ENCODE measurements around the gene GPR161. TPM values are rescaled to one million over a fixed set of nuclear protein-coding genes. Genes with fewer than 3 reads are reported as not detected.

The GPR161 gene
- total and polyA plus RNA-seq, 2 experiments from 2014 or later = 7.9 to 11.6 TPM

GRCh38 chr1:168106274-168106673 is 30.5 kb downstream of the GPR161 start:
- Mint-ChIP-seq H3K4me3 (no peak overlapping the region), H3K4me1 (peaks cover 18% of the 10 kb centered on the region), H3K27me3 (ENCODE audit: insufficient read depth, low read depth, poor library complexity) (peaks cover 8% of the 10 kb centered on the region), H3K27ac (no peak overlapping the region), H3K36me3 (ENCODE audit: low read depth) (no peaks in the 10 kb centered on the region), H3K9me3 (no peaks in the 10 kb centered on the region)
- Histone ChIP-seq H2AFZ (no peak overlapping the region), H3K4me3 (no peak overlapping the region), H4K20me1 (replicated peaks; ENCODE audit: insufficient read depth) (no peaks in the 10 kb centered on the region), H3K4me1 (ENCODE audit: insufficient read depth) (no peaks in the 10 kb centered on the region), H3K79me2 (replicated peaks; ENCODE audit: insufficient read depth) (no peaks in the 10 kb centered on the region), H3K9me2 (ENCODE audit: insufficient read depth) (no peaks in the 10 kb centered on the region), H3K27me3 (ENCODE audit: insufficient read depth) (no peaks in the 10 kb centered on the region), H3K4me2 (no peak overlapping the region), H3K36me3 (ENCODE audit: insufficient read depth) (no peaks in the 10 kb centered on the region), H3K27ac (ENCODE audit: low read depth) (no peak overlapping the region), H3F3A (replicated peaks; ENCODE audit: low read depth) (no peaks in the 10 kb centered on the region)
- no peak for TF ChIP-seq EZH2 (IDR thresholded peaks at IDR 0.05; ENCODE audit: low read depth, unreplicated experiment)
- TF ChIP-seq ZNF331 (CRISPR knock-in tag; IDR thresholded peaks at IDR 0.05; ENCODE audit: low read depth) = no peak
- TF ChIP-seq, protein P1, sequence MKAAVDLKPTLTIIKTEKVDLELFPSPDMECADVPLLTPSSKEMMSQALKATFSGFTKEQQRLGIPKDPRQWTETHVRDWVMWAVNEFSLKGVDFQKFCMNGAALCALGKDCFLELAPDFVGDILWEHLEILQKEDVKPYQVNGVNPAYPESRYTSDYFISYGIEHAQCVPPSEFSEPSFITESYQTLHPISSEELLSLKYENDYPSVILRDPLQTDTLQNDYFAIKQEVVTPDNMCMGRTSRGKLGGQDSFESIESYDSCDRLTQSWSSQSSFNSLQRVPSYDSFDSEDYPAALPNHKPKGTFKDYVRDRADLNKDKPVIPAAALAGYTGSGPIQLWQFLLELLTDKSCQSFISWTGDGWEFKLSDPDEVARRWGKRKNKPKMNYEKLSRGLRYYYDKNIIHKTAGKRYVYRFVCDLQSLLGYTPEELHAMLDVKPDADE (IDR thresholded peaks at IDR 0.05) = no peak
- TF ChIP-seq EZH2phosphoT487 (IDR thresholded peaks at IDR 0.05; ENCODE audit: unreplicated experiment) = no peak
- TF ChIP-seq, protein P2, sequence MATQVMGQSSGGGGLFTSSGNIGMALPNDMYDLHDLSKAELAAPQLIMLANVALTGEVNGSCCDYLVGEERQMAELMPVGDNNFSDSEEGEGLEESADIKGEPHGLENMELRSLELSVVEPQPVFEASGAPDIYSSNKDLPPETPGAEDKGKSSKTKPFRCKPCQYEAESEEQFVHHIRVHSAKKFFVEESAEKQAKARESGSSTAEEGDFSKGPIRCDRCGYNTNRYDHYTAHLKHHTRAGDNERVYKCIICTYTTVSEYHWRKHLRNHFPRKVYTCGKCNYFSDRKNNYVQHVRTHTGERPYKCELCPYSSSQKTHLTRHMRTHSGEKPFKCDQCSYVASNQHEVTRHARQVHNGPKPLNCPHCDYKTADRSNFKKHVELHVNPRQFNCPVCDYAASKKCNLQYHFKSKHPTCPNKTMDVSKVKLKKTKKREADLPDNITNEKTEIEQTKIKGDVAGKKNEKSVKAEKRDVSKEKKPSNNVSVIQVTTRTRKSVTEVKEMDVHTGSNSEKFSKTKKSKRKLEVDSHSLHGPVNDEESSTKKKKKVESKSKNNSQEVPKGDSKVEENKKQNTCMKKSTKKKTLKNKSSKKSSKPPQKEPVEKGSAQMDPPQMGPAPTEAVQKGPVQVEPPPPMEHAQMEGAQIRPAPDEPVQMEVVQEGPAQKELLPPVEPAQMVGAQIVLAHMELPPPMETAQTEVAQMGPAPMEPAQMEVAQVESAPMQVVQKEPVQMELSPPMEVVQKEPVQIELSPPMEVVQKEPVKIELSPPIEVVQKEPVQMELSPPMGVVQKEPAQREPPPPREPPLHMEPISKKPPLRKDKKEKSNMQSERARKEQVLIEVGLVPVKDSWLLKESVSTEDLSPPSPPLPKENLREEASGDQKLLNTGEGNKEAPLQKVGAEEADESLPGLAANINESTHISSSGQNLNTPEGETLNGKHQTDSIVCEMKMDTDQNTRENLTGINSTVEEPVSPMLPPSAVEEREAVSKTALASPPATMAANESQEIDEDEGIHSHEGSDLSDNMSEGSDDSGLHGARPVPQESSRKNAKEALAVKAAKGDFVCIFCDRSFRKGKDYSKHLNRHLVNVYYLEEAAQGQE (IDR thresholded peaks at IDR 0.05; ENCODE audit: unreplicated experiment) = no peak
- TF ChIP-seq POLR2AphosphoS5 (IDR thresholded peaks at IDR 0.05; ENCODE audit: low read depth) = no peak
- TF ChIP-seq ZNF462 (CRISPR knock-in tag; IDR thresholded peaks at IDR 0.05) = no peak
- TF ChIP-seq ZNF114 (CRISPR knock-in tag; IDR thresholded peaks at IDR 0.05) = no peak
- TF ChIP-seq CTCF (conservative IDR thresholded peaks at IDR 0.05; ENCODE audit: low read depth in 2 of 2) = no peak
- TF ChIP-seq CREB1 (CRISPR knock-in tag; IDR thresholded peaks at IDR 0.05; ENCODE audit: low read depth) = no peak
- no peak for TF ChIP-seq JUNB (IDR thresholded peaks at IDR 0.05; ENCODE audit: unreplicated experiment)
- no peak for TF ChIP-seq NANOG (IDR thresholded peaks at IDR 0.05; ENCODE audit: borderline replicate concordance)
- no peak for TF ChIP-seq STAT1 (IDR thresholded peaks at IDR 0.05; ENCODE audit: unreplicated experiment)
- no peak for ATAC-seq
- no peak for DNase-seq (ENCODE audit: low spot score)
